ENCODE results near the gene EHMT2. TPM values are rescaled to one million over a fixed set of nuclear protein-coding genes. Genes with fewer than 3 reads are reported as not detected.

EHMT2 gene
- total and polyA plus RNA-seq, 2 of the 4 experiments (the other 2 are of a cell fraction) = 38.0 to 51.2 TPM

- Histone ChIP-seq H3K4me3 (ENCODE audit: insufficient read depth, low read depth, low read length) (no peak overlapping the region), H3K4ac (ENCODE audit: low read depth, low read length) (no peak overlapping the region), H3K56ac (ENCODE audit: extremely low read depth, insufficient read depth, low read length) (no peak overlapping the region), H2BK20ac (ENCODE audit: low read depth, low read length) (no peak overlapping the region), H2AFZ (replicated peaks; ENCODE audit: low read length, poor library complexity) (no peak overlapping the region), H3K27ac (ENCODE audit: insufficient read depth, low read length) (no peak overlapping the region), H4K8ac (ENCODE audit: low read depth in 2 of 2, low read length in 2 of 2) (no peak overlapping the region), H2BK120ac (ENCODE audit: low read depth, low read length) (no peak overlapping the region), H4K91ac (ENCODE audit: insufficient read depth, low read depth, low read length) (no peak overlapping the region), H3K14ac (replicated peaks; ENCODE audit: low read depth, low read length) (no peak overlapping the region), H3K9me1 (ENCODE audit: insufficient read depth, low read length) (0 out of 2 replicates have a peak, but pooled peaks cover 2% of the 10 kb centered on the region), H3K36me3 (ENCODE audit: control insufficient read depth, insufficient read depth, low read length) (peaks cover 79% of the 10 kb centered on the region), H3K79me1 (ENCODE audit: low read depth in 1 of 2, low read length in 2 of 2) (no peaks in the 10 kb centered on the region), H3K9ac (ENCODE audit: low read depth, low read length) (no peak overlapping the region), H3K4me2 (ENCODE audit: low read depth, low read length) (no peak overlapping the region), H2BK15ac (ENCODE audit: low read depth, low read length) (no peak overlapping the region), H3K27me3 (ENCODE audit: control insufficient read depth, insufficient read depth, low read length) (no peaks in the 10 kb centered on the region), H3K4me1 (ENCODE audit: control insufficient read depth, insufficient read depth, low read length) (no peaks in the 10 kb centered on the region), H2AK5ac (ENCODE audit: low read depth, low read length) (no peak overlapping the region), H4K20me1 (ENCODE audit: insufficient read depth, low read length) (peaks cover 2% of the 10 kb centered on the region; the same call in 1 of the 2 replicates), H3K23ac (ENCODE audit: low read depth, low read length) (no peak overlapping the region), H2AK9ac (replicated peaks; ENCODE audit: low read depth, low read length, poor library complexity) (no peak overlapping the region), H3K18ac (ENCODE audit: low read depth, low read length) (no peak overlapping the region), H3K9me3 (ENCODE audit: control insufficient read depth, insufficient read depth, low read length) (no peaks in the 10 kb centered on the region), H4K5ac (ENCODE audit: low read depth, low read length) (no peak overlapping the region), H2BK5ac (ENCODE audit: low read depth, low read length, poor library complexity, severe bottlenecking) (no peak overlapping the region)
- DNase-seq = no peak
- in situ Hi-C loops (cut with MboI; ENCODE audit: low sequenced_read_pairs) (no loop called here), dilution Hi-C loops (cut with HindIII; ENCODE audit: low sequenced_read_pairs, unreplicated experiment) (no loop called here), intact Hi-C loops (cut with micrococcal nuclease) (no loop called here)
- no CpG with 5 or more reads among the region's 12 CpGs for WGBS, 2 experiments (ENCODE audit: extremely low coverage in 2 of 2, insufficient read length in 1 of 2)
- POLR2A ChIA-PET (ENCODE audit: unreplicated experiment) = no interaction called here
- ATAC-seq (ENCODE audit: low read depth) = no peak
- CTCF ChIA-PET = interaction anchor here (0.6 kb wide), 1 partner anchor 1442 kb away, joined by 3 read pairs; no protein-coding TSS in a partner anchor
- TF ChIP-seq ELK1 (IDR thresholded peaks at IDR 0.05; ENCODE audit: borderline replicate concordance, low read depth, low read length) (no peak), RFX5 (IDR thresholded peaks at IDR 0.05; ENCODE audit: low read depth, low read length) (no peak), CHD1 (IDR thresholded peaks at IDR 0.05; ENCODE audit: low read depth, low read length) (no peak), RAD21 (IDR thresholded peaks at IDR 0.05; ENCODE audit: low read length) (no peak)
- no TSS peak for BruUV-seq (replicated peaks)
Measured at GRCh38 chr6:31883676-31884075, 13.8 kb downstream of the EHMT2 start.
